Right lobe of liver (tissue), 6 donors: Measurements from ENCODE around the gene TLL1. TPM values are rescaled to one million over a fixed set of nuclear protein-coding genes. Genes with fewer than 3 reads are reported as not detected.

ENCODE experiments used
- ATAC-seq, 4 donors: fragments of 200-7000 bp; cut with Tn5 transposase; one replicate each; pipeline ENCODE4 v1.9.1; 2020; ENCODE audit warnings: mild to moderate bottlenecking in 4 of 4, moderate library complexity in 4 of 4
- DNase-seq, 3 donors: peaks; one replicate each; pipeline ENCODE4 v3.0.0-alpha.2; 2020
- H3K27ac ChIP-seq, 3 donors: fragments of 200-600 bp; one replicate each; pipeline ENCODE4 v1.8.0; 2022
- H3K27me3 ChIP-seq, 2 donors: fragments of 200-600 bp; one replicate each; pipeline ENCODE4 v1.8.0; 2022
- H3K36me3 ChIP-seq, 4 donors: fragments of 200-600 bp; sonication (generic) in 1 of 4; one replicate each; pipeline versions ENCODE4 v1.5.1 to v1.8.0; 2017 to 2022; ENCODE audit warnings: control low read depth in 1 of 4
- H3K4me1 ChIP-seq, 4 donors: fragments of 200-600 bp; sonication (generic) in 1 of 4; one replicate each; pipeline versions ENCODE4 v1.5.1 to v1.8.0; 2017 to 2022; ENCODE audit warnings: control low read depth in 1 of 4
- H3K4me3 ChIP-seq, 3 donors: fragments of 200-600 bp; one replicate each; pipeline ENCODE4 v1.8.0; 2022
- H3K9me3 ChIP-seq, 4 donors: fragments of 200-600 bp; sonication (generic) in 1 of 4; one replicate each; pipeline versions ENCODE4 v1.5.1 to v1.8.0; 2017 to 2022; ENCODE audit warnings: control low read depth in 1 of 4
- POLR2A ChIP-seq: fragments of 450-650 bp; IDR thresholded peaks from one replicate; pipeline ENCODE4 v1.6.1; 2017; ENCODE audit warnings: antibody characterized with exemption, mild to moderate bottlenecking
- whole genome bisulfite sequencing: methylation state at CpG from one replicate; pipeline ENCODE4 v1.1.6; 2018; ENCODE audit warnings: low coverage, low lambda C conversion rate; ENCODE audit not compliant: insufficient coverage; ENCODE audit errors: missing lambda C conversion rate; 5-methylcytosine and 5-hydroxymethylcytosine counted together
- intact Hi-C, 2 donors: fragments of 100-400 bp; cut with DNase I; formaldehyde crosslinking; loops; one replicate each; pipeline versions ENCODE4 v1.11.2 to v1.14.1; 2022
- total RNA-seq, 6 experiments: library from RNA; depleted of rRNA in 2 of 6; stranded (reverse); fragments of >200 nt in 2 of 6; fragmentation: NEBNext Ultra II Directional in 3 of 6; extraction: Animal tissue kit (Norgen Biotek cat#: 25700) in 3 of 6; gene quantifications; one replicate each; pipeline versions ENCODE4 v1.1.0 to v1.2.4, GENCODE V29; 2016 to 2023
- TF ChIP-seq, protein P1 (sequence below), 4 donors: fragments of 200-600 bp in 3 of 4; fragments of 450-650 bp in 1 of 4; IDR thresholded peaks; one replicate each; pipeline versions ENCODE4 v1.5.1 to v1.8.0; 2016 to 2022; ENCODE audit warnings: antibody characterized with exemption in 4 of 4, mild to moderate bottlenecking in 2 of 4
- donor health status: DM: no; HTN: yes; CAD: no.
- donor health status: DM: no; HTN: no; CAD: no.
- donor health status: DM: no; HTN: no; CAD: no.
- donor health status: DM: no; HTN: yes; CAD: no.
- donor health status: DM: no; HTN: yes; CAD: no.

Gene TLL1
- total RNA-seq, 6 experiments from 2014 or later, result 0.15 to 0.34 (median 0.26) TPM

DNA sequence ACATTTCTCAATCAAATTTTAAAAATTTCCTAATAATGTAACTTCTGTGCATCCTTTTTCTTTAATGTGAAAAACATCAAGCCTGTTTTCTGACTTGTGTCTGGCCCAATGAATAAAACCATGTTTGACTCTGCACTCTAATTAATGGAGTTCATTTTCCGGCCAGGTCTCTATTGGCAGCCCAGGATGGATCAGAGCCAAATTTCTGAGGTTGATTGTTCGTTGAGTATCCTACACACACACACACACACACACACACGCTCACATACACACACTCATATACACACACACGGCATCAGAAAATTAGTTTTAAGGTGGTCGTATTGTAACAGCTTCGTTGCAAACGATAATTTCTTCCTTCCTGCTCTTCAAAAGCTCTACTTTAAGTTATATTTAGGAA lies 28.9 kb upstream of the TLL1 start:
- Histone ChIP-seq H3K27ac (no peak overlapping the region), H3K9me3 (no peaks in the 10 kb centered on the region), H3K4me1 (no peaks in the 10 kb centered on the region), H3K27me3 (no peaks in the 10 kb centered on the region), H3K36me3 (no peaks in the 10 kb centered on the region), H3K4me3 (no peak overlapping the region)
- intact Hi-C loops, result no loop called here
- WGBS, result 54% methylated on average over 7 of the region's 7 CpGs
- TF ChIP-seq, protein P1, sequence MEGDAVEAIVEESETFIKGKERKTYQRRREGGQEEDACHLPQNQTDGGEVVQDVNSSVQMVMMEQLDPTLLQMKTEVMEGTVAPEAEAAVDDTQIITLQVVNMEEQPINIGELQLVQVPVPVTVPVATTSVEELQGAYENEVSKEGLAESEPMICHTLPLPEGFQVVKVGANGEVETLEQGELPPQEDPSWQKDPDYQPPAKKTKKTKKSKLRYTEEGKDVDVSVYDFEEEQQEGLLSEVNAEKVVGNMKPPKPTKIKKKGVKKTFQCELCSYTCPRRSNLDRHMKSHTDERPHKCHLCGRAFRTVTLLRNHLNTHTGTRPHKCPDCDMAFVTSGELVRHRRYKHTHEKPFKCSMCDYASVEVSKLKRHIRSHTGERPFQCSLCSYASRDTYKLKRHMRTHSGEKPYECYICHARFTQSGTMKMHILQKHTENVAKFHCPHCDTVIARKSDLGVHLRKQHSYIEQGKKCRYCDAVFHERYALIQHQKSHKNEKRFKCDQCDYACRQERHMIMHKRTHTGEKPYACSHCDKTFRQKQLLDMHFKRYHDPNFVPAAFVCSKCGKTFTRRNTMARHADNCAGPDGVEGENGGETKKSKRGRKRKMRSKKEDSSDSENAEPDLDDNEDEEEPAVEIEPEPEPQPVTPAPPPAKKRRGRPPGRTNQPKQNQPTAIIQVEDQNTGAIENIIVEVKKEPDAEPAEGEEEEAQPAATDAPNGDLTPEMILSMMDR (IDR thresholded peaks at IDR 0.05), result no peak
- no peak for TF ChIP-seq POLR2A
- DNase-seq (no peak), ATAC-seq (no peak)

DNA sequence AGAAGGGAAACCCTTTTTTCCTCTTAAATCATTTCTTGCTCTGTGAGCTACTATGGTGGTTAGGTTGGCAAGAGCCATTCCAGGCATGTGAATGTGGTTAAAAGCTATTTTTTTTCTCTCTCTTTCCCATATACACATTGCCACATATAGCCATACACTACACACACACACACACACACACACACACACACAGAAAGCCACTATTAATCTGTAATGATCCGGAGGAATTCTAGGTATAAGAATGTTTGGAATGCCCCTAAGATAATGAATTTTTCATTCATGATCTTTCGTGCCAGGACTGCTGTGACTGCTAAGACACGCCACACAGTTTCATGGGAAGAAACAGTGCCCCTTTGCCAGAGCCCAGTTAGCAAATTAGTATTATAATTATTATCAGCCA lies 21.8 kb upstream of the TLL1 start:
- H3K9me3 ChIP-seq, result no peaks in the 10 kb centered on the region
- H3K4me3 ChIP-seq, result no peak overlapping the region
- H3K27ac ChIP-seq, result no peak overlapping the region
- DNase-seq (no peak), ATAC-seq (no peak)
- WGBS, result 82% methylated on average over 3 of the region's 3 CpGs
- H3K27me3 ChIP-seq, result no peaks in the 10 kb centered on the region
- intact Hi-C loops, result no loop called here
- no peaks in the 10 kb centered on the region for H3K4me1 ChIP-seq
- H3K36me3 ChIP-seq, result no peaks in the 10 kb centered on the region
- no peak for TF ChIP-seq POLR2A
- TF ChIP-seq, protein P1 (IDR thresholded peaks at IDR 0.05), result no peak

DNA sequence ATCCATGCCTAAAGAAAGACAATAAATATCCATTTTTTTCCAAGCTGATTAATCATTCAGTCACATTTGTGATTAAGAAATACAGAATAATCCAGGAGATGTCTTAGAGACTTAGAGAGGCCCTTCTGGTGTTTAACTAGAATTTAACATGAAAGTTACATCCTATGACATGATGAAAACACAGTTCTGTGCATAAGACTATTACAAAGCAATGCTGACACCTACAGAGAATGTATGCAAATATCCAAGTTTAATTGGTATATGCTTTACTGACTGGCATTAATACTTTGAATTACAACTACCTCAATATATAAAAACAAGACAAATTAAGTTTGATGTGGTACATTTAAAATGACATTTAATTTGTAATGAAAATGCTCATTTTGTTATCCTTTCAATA lies 17.8 kb upstream of the TLL1 start:
- no peak overlapping the region for H3K4me3 ChIP-seq
- ATAC-seq (no peak), DNase-seq (no peak)
- H3K27ac ChIP-seq, result no peak overlapping the region
- intact Hi-C loops, result no loop called here
- TF ChIP-seq, protein P1 (IDR thresholded peaks at IDR 0.05), result no peak
- no peak for TF ChIP-seq POLR2A
- H3K4me1 ChIP-seq, result no peaks in the 10 kb centered on the region
- H3K9me3 ChIP-seq, result no peaks in the 10 kb centered on the region
- H3K36me3 ChIP-seq, result no peaks in the 10 kb centered on the region
- H3K27me3 ChIP-seq, result no peaks in the 10 kb centered on the region

DNA sequence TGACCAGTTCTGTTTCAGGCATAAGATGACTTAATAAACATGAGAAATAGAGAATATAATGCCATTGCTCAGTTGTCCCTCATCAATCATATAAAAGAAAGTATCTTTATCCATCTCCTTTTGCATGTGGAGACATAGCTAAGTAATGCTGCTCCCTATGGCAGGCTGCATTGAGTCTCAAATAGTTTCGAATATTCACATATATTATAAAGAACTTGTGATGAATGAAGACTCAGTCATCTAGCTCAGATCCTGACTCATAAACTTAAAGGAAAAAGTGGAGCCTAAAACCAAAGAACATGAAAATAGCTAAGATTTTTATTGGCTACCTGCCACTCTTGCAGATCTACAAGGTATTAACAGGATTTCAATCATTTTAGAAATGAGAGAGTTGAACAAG lies 11.7 kb upstream of the TLL1 start:
- Histone ChIP-seq H3K36me3 (no peaks in the 10 kb centered on the region), H3K4me1 (no peaks in the 10 kb centered on the region), H3K27me3 (no peaks in the 10 kb centered on the region), H3K9me3 (no peaks in the 10 kb centered on the region), H3K27ac (no peak overlapping the region), H3K4me3 (no peak overlapping the region)
- intact Hi-C loops, result no loop called here
- TF ChIP-seq, protein P1 (IDR thresholded peaks at IDR 0.05), result no peak
- TF ChIP-seq POLR2A, result no peak
- ATAC-seq (no peak), DNase-seq (no peak)
- WGBS, result 59% methylated on average over 1 of the region's 1 CpG

DNA sequence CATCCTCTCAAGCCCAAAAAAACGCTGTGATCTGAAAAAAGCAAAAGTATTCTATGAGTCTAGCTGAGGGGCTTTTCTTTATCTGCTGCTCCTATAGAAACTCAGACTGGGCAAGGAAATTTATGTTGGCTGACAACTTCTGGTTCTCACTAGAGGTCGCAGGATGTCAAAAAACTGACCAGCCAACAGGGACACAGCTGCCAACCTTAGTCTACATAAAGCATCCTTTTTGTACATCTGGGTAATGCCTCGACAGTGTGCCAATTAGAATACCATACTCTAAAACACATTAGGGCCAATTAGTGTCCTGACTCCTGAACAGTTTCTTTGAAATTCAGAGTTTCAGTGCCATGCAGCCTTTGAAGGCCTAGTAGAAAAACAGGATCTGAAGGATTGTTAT lies 8.8 kb upstream of the TLL1 start:
- no peaks in the 10 kb centered on the region for H3K4me1 ChIP-seq
- 48% methylated on average over 2 of the region's 3 CpGs for WGBS
- intact Hi-C loops, result no loop called here
- H3K27me3 ChIP-seq, result no peaks in the 10 kb centered on the region
- no peak for ATAC-seq
- no peaks in the 10 kb centered on the region for H3K36me3 ChIP-seq
- H3K9me3 ChIP-seq, result no peaks in the 10 kb centered on the region
- DNase-seq, result no peak
- H3K27ac ChIP-seq, result no peak overlapping the region
- no peak overlapping the region for H3K4me3 ChIP-seq
- no peak for TF ChIP-seq POLR2A
- TF ChIP-seq, protein P1 (IDR thresholded peaks at IDR 0.05), result no peak
